Activated B cell treated with CpG ODN at 0.5 μM for 24 hours (primary cell): ENCODE results near the gene ALG6. TPM values are rescaled to one million over a fixed set of nuclear protein-coding genes. Genes with fewer than 3 reads are reported as not detected.

ENCODE experiments used
- ATAC-seq: fragments of 200-7000 bp; cut with Tn5 transposase; one replicate; pipeline ENCODE4 v1.10.0; 2021; ENCODE audit warnings: low read depth, mild to moderate bottlenecking, moderate library complexity
- CTCF ChIA-PET: fragments of 350-600 bp; sonication (Branson Sonifier 250); formaldehyde crosslinking; loops from one replicate; lab custom pipeline; 2021; ENCODE audit warnings: antibody characterized with exemption; lab: Charles Lee
- POLR2A ChIA-PET: fragments of 350-600 bp; sonication (Branson Sonifier 250); formaldehyde crosslinking; loops from one replicate; lab custom pipeline; 2021; ENCODE audit warnings: antibody characterized with exemption; lab: Charles Lee
- DNase-seq: peaks from one replicate; pipeline ENCODE4 v3.0.0; 2022
- H3K27ac Mint-ChIP-seq: one replicate; pipeline ENCODE4 v1.8.0; 2020; ENCODE audit warnings: mixed read lengths
- H3K27me3 Mint-ChIP-seq: one replicate; pipeline ENCODE4 v1.8.0; 2021; ENCODE audit warnings: mixed read lengths
- H3K36me3 Mint-ChIP-seq: one replicate; pipeline ENCODE4 v1.8.0; 2021; ENCODE audit warnings: low read depth, mixed read lengths
- H3K4me1 Mint-ChIP-seq: one replicate; pipeline ENCODE4 v1.8.0; 2021; ENCODE audit warnings: mixed read lengths
- H3K4me3 Mint-ChIP-seq: one replicate; pipeline ENCODE4 v1.8.0; 2020; ENCODE audit warnings: mild to moderate bottlenecking, mixed read lengths
- H3K9me3 Mint-ChIP-seq: one replicate; pipeline ENCODE4 v1.8.0; 2020; ENCODE audit warnings: mixed read lengths
- intact Hi-C: fragments of 100-400 bp; cut with micrococcal nuclease; formaldehyde crosslinking; loops from one replicate; pipeline ENCODE4 v1.15.1; 2024
- total RNA-seq: library from RNA; stranded (reverse); gene quantifications from 2 replicates; pipeline ENCODE4 v1.2.3, GENCODE V29; 2022
- TF ChIP-seq, protein P1 (sequence below): fragments of 200-600 bp; IDR thresholded peaks from one replicate; pipeline ENCODE4 v1.8.0; 2022; ENCODE audit warnings: antibody characterized with exemption, mild to moderate bottlenecking

The ALG6 gene
- total RNA-seq, 1 donor from 2014 or later = 21.5 TPM

DNA sequence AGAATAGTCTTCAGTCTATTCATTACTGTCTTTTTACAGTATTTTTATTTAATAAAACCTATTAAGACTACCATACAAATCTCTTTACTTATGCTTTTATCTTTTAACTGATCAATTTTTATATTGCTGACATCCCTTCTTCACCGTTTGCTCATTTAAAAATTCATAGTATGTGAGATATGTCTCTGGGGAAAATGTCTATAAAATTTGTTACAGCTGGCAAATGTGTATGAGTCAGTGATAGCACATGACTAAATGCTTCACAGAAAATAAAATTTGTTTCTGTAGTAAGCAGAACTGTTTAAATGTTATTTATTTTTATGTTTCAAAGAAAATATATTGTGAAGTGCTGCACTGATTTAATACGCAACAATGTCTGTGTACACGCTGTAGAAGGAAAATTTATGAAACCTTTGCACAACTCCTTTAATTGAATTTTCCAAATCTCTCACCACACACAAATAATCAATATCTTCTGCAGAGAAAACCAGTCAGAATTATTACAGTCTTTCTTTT is 81.4 kb downstream of the ALG6 start:
- peaks cover 2% of the 10 kb centered on the region for H3K36me3 Mint-ChIP-seq
- ChIA-PET CTCF (no interaction called here), POLR2A (no interaction called here)
- no peaks in the 10 kb centered on the region for H3K9me3 Mint-ChIP-seq
- ATAC-seq (no peak), DNase-seq (no peak)
- intact Hi-C loops = no loop called here
- H3K27me3 Mint-ChIP-seq = no peaks in the 10 kb centered on the region
- H3K4me1 Mint-ChIP-seq = peaks cover 7% of the 10 kb centered on the region
- H3K27ac Mint-ChIP-seq = no peak overlapping the region
- H3K4me3 Mint-ChIP-seq = no peak overlapping the region
- TF ChIP-seq, protein P1, sequence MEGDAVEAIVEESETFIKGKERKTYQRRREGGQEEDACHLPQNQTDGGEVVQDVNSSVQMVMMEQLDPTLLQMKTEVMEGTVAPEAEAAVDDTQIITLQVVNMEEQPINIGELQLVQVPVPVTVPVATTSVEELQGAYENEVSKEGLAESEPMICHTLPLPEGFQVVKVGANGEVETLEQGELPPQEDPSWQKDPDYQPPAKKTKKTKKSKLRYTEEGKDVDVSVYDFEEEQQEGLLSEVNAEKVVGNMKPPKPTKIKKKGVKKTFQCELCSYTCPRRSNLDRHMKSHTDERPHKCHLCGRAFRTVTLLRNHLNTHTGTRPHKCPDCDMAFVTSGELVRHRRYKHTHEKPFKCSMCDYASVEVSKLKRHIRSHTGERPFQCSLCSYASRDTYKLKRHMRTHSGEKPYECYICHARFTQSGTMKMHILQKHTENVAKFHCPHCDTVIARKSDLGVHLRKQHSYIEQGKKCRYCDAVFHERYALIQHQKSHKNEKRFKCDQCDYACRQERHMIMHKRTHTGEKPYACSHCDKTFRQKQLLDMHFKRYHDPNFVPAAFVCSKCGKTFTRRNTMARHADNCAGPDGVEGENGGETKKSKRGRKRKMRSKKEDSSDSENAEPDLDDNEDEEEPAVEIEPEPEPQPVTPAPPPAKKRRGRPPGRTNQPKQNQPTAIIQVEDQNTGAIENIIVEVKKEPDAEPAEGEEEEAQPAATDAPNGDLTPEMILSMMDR = no peak

DNA sequence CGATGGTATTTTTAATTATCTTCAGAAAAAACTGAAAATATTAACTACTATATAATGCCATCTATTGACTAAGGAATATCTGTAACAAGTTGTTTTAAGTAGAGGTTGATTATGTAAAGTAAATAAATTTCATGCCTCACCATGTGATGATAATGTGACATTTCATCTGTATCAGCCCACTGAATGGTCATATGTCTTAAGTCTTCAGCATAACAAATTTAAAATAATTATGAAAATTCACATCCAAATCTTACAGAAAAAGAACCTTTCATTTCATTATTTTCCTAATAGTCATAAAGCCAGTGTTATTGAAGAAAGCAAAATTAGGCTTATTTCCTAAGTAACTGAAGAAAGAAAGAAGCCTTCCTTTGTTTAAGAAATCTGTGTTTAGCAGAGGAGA is 83.0 kb downstream of the ALG6 start:
- TF ChIP-seq, protein P1 = no peak
- Mint-ChIP-seq H3K27me3 (no peaks in the 10 kb centered on the region), H3K9me3 (no peaks in the 10 kb centered on the region), H3K4me1 (peaks cover 7% of the 10 kb centered on the region), H3K36me3 (peaks cover 2% of the 10 kb centered on the region), H3K4me3 (no peak overlapping the region), H3K27ac (no peak overlapping the region)
- ChIA-PET CTCF (no interaction called here), POLR2A (no interaction called here)
- DNase-seq (no peak), ATAC-seq (no peak)
- intact Hi-C loops = no loop called here

DNA sequence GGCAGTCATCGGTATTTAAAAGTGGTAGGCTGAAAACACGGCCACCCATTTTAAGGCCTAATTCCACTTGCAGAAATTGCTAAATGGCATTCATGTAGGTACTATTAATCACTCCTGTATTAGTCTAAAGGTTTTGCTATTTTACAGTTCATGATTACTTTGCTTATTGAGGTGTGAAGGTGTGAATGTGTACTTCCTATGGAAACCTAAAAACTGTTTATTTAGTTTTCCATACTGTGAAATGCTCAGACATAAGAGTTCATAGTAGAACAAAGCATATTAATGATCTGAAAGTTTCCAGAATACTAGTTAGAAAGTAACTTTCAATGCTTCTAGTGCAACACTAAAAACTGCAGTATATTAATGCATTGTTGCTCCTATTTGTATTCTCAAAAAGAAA is 85.8 kb downstream of the ALG6 start:
- TF ChIP-seq, protein P1 = no peak
- Mint-ChIP-seq H3K9me3 (no peaks in the 10 kb centered on the region), H3K27ac (no peak overlapping the region), H3K4me1 (peaks cover 7% of the 10 kb centered on the region), H3K4me3 (no peak overlapping the region), H3K27me3 (no peaks in the 10 kb centered on the region), H3K36me3 (peaks cover 5% of the 10 kb centered on the region)
- intact Hi-C loops = no loop called here
- DNase-seq (no peak), ATAC-seq (no peak)
- ChIA-PET POLR2A (no interaction called here), CTCF (no interaction called here)

DNA sequence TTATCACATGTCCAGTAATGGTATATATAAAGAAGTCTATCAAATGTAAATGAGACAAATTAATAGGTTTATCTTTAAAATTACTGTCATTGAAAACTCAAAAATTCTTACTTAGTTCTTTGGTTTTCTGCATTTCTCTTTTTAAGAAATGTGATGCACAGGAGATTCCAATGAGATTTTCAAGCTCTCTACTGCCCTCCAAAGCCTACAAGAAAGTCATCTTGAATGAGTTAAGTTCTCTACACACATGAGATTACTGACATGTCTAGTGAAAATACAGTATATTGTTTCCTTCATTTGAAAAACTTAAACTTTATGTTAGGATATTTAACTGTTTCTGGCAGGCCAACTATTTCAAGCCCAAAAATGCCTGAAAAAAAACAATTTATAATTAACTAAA is 86.8 kb downstream of the ALG6 start:
- intact Hi-C loops = no loop called here
- peaks cover 7% of the 10 kb centered on the region for H3K4me1 Mint-ChIP-seq
- no peak for ATAC-seq

DNA sequence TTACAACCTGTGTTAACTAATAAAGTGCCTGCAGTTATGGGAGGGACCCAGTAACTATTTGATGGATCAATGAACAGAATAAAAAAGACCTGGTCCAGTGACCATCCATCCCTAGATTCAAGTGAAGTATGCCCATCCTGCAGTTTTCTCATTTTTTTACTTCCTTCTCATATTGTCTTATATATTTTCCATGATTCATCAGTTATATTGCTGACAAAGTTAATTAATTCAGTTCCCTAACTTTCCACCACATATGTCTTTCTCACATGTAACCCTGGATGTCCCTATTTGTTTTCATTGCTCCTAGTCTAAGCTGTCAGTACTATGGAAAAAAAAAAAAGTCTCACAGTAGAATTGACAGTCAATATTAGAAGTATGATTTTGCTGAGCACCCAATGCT is 91.3 kb downstream of the ALG6 start:
- ATAC-seq = no peak
- ChIA-PET CTCF (no interaction called here), POLR2A (no interaction called here)
- H3K27ac Mint-ChIP-seq = no peak overlapping the region
- TF ChIP-seq, protein P1 = no peak
- intact Hi-C loops = no loop called here
- peaks cover 21% of the 10 kb centered on the region for H3K36me3 Mint-ChIP-seq
- no peaks in the 10 kb centered on the region for H3K27me3 Mint-ChIP-seq
- no peak for DNase-seq
- no peak overlapping the region for H3K4me3 Mint-ChIP-seq
- peaks cover 12% of the 10 kb centered on the region for H3K9me3 Mint-ChIP-seq
- H3K4me1 Mint-ChIP-seq = no peaks in the 10 kb centered on the region

More for the DNA sequence above, 86.8 kb downstream of the ALG6 start:
- Mint-ChIP-seq H3K27ac (no peak overlapping the region), H3K4me3 (no peak overlapping the region), H3K36me3 (peaks cover 6% of the 10 kb centered on the region), H3K9me3 (no peaks in the 10 kb centered on the region), H3K27me3 (no peaks in the 10 kb centered on the region)
- POLR2A ChIA-PET = no interaction called here
- no peak for DNase-seq
- CTCF ChIA-PET = no interaction called here
- TF ChIP-seq, protein P1 = no peak
